A549 treated with dexamethasone at 1 μM for 4 hours (cell line): ENCODE data around the gene DTX3. TPM values are rescaled to one million over a fixed set of nuclear protein-coding genes. Genes with fewer than 3 reads are reported as not detected.

Experiments
- total RNA-seq: library from RNA; stranded (reverse); fragments of 200-300 nt; extraction: Qiagen RNA extraction; gene quantifications from 5 replicates; pipeline ENCODE4 v1.2.3, GENCODE V29; 2022

DTX3 gene
- 13.3 to 18.8 TPM (median 15.9 TPM) in 5 replicates for total RNA-seq

GRCh38 chr12:57604454-57604991, at the start of gene DTX3:
Gene DTX3 (plus strand): TSS chr12:57604824. CDS start chr12:57606518, 1,694 bp downstream.

GRCh38 chr12:57590864-57591781, 13.5 kb upstream of the DTX3 start, which contains the start of gene PIP4K2C:
Gene PIP4K2C (plus strand): TSS chr12:57591192. CDS start chr12:57591290, 98 bp downstream.

GRCh38 chr12:57611108-57611826, 6.6 kb downstream of the DTX3 start, which contains the start of gene ARHGEF25:
Gene ARHGEF25 (plus strand): TSS chr12:57611435. CDS start chr12:57611895, 460 bp downstream.

GRCh38 chr12:57632958-57633840, 28.6 kb downstream of the DTX3 start, which contains the start of gene B4GALNT1:
Gene B4GALNT1 (minus strand): TSS chr12:57633201. CDS start chr12:57632132, 1,069 bp downstream.

Other genes with a start within 250 kb of the DTX3 start
- gene R3HDM2, start 173.8 kb upstream of the DTX3 start, total RNA-seq: 7.2 to 11.9 TPM (median 8.5 TPM) in 5 replicates
- gene INHBC, start 170.0 kb upstream of the DTX3 start, total RNA-seq: not detected in 5 replicates
- gene INHBE, start 149.5 kb upstream of the DTX3 start, total RNA-seq: 0.04 to 0.13 TPM (median 0.10 TPM) in 4 of 5 replicates, not detected in the other
- 4.5 to 7.8 TPM (median 5.9 TPM) in 5 replicates for gene GLI1, start 145.0 kb upstream of the DTX3 start, total RNA-seq
- gene ARHGAP9, start 125.0 kb upstream of the DTX3 start, total RNA-seq: 0.33 to 0.72 TPM (median 0.43 TPM) in 5 replicates
- 152 to 199 TPM (median 172 TPM) in 5 replicates for gene MARS1, start 116.8 kb upstream of the DTX3 start, total RNA-seq
- gene DDIT3, start 84.3 kb upstream of the DTX3 start, total RNA-seq: 18.6 to 26.8 TPM (median 23.9 TPM) in 5 replicates
- gene MBD6, start 82.0 kb upstream of the DTX3 start, total RNA-seq: 13.4 to 31.3 TPM (median 28.0 TPM) in 5 replicates
- 135 to 153 TPM (median 150 TPM) in 5 replicates for gene DCTN2, start 57.6 kb upstream of the DTX3 start, total RNA-seq
- gene KIF5A, start 54.8 kb upstream of the DTX3 start, total RNA-seq: 0.12 to 0.27 TPM (median 0.20 TPM) in 5 replicates
- gene PIP4K2C, start 13.6 kb upstream of the DTX3 start, total RNA-seq: 40.6 to 46.9 TPM (median 42.6 TPM) in 5 replicates
- 4.0 to 6.5 TPM (median 5.0 TPM) in 5 replicates for gene ARHGEF25, start 6.6 kb downstream of the DTX3 start, total RNA-seq
- 26.3 to 45.0 TPM (median 42.0 TPM) in 5 replicates for gene B4GALNT1, start 28.4 kb downstream of the DTX3 start, total RNA-seq
- gene OS9, start 89.3 kb downstream of the DTX3 start, total RNA-seq: 114 to 122 TPM (median 117 TPM) in 5 replicates
- gene AGAP2, start 133.9 kb downstream of the DTX3 start, total RNA-seq: 0.11 to 0.19 TPM (median 0.14 TPM) in 5 replicates
- 16.3 to 18.5 TPM (median 17.8 TPM) in 5 replicates for gene TSPAN31, start 140.2 kb downstream of the DTX3 start, total RNA-seq
- gene CDK4, start 147.5 kb downstream of the DTX3 start, total RNA-seq: 209 to 255 TPM (median 221 TPM) in 5 replicates
- 4.8 to 8.4 TPM (median 7.3 TPM) in 5 replicates for gene MARCHF9, start 150.3 kb downstream of the DTX3 start, total RNA-seq
- gene CYP27B1, start 162.3 kb downstream of the DTX3 start, total RNA-seq: 1.2 to 2.9 TPM (median 2.2 TPM) in 5 replicates
- gene METTL1, start 167.3 kb downstream of the DTX3 start, total RNA-seq: 45.8 to 54.8 TPM (median 50.4 TPM) in 5 replicates
- gene EEF1AKMT3, start 167.8 kb downstream of the DTX3 start, total RNA-seq: 4.7 to 6.4 TPM (median 5.5 TPM) in 5 replicates
- 65.3 to 75.7 TPM (median 69.1 TPM) in 5 replicates for gene TSFM, start 178.0 kb downstream of the DTX3 start, total RNA-seq
- gene AVIL, start 213.9 kb downstream of the DTX3 start, total RNA-seq: 0.29 to 0.83 TPM (median 0.43 TPM) in 5 replicates
- gene CTDSP2, start 241.9 kb downstream of the DTX3 start, total RNA-seq: 38.0 to 53.6 TPM (median 49.0 TPM) in 5 replicates